ENCODE measurements around the gene KRT8.

Gene KRT8

GRCh38 chr12:52924764-52925716 is 20.2 kb upstream of the KRT8 start (continued):
- TF ChIP-seq ARNTL (CRISPR knock-in tag; IDR thresholded peaks at IDR 0.05; ENCODE audit: borderline replicate concordance, low read depth) (no peak), ZFP3 (CRISPR knock-in tag; IDR thresholded peaks at IDR 0.05) (peak; percentile 20; the same call in 1 of the 2 replicates), ZNF8 (CRISPR knock-in tag; IDR thresholded peaks at IDR 0.05) (no peak), ZNF565 (CRISPR knock-in tag; conservative IDR thresholded peaks at IDR 0.05; ENCODE audit: low read depth) (no peak), TCF4 (CRISPR knock-in tag; IDR thresholded peaks at IDR 0.05; ENCODE audit: borderline replicate concordance) (no peak), ZC3H10 (CRISPR knock-in tag; IDR thresholded peaks at IDR 0.05) (no peak), ZNF70 (CRISPR knock-in tag; IDR thresholded peaks at IDR 0.05) (no peak), PATZ1 (CRISPR knock-in tag; IDR thresholded peaks at IDR 0.05; ENCODE audit: borderline replicate concordance) (no peak)
- TF ChIP-seq, protein P1, sequence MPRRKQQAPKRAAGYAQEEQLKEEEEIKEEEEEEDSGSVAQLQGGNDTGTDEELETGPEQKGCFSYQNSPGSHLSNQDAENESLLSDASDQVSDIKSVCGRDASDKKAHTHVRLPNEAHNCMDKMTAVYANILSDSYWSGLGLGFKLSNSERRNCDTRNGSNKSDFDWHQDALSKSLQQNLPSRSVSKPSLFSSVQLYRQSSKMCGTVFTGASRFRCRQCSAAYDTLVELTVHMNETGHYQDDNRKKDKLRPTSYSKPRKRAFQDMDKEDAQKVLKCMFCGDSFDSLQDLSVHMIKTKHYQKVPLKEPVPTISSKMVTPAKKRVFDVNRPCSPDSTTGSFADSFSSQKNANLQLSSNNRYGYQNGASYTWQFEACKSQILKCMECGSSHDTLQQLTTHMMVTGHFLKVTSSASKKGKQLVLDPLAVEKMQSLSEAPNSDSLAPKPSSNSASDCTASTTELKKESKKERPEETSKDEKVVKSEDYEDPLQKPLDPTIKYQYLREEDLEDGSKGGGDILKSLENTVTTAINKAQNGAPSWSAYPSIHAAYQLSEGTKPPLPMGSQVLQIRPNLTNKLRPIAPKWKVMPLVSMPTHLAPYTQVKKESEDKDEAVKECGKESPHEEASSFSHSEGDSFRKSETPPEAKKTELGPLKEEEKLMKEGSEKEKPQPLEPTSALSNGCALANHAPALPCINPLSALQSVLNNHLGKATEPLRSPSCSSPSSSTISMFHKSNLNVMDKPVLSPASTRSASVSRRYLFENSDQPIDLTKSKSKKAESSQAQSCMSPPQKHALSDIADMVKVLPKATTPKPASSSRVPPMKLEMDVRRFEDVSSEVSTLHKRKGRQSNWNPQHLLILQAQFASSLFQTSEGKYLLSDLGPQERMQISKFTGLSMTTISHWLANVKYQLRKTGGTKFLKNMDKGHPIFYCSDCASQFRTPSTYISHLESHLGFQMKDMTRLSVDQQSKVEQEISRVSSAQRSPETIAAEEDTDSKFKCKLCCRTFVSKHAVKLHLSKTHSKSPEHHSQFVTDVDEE (CRISPR knock-in tag; IDR thresholded peaks at IDR 0.05) = no peak

- no peak for ATAC-seq
- no peak for TF ChIP-seq TOX (CRISPR knock-in tag; IDR thresholded peaks at IDR 0.05; ENCODE audit: borderline replicate concordance)
- TF ChIP-seq, protein P2, sequence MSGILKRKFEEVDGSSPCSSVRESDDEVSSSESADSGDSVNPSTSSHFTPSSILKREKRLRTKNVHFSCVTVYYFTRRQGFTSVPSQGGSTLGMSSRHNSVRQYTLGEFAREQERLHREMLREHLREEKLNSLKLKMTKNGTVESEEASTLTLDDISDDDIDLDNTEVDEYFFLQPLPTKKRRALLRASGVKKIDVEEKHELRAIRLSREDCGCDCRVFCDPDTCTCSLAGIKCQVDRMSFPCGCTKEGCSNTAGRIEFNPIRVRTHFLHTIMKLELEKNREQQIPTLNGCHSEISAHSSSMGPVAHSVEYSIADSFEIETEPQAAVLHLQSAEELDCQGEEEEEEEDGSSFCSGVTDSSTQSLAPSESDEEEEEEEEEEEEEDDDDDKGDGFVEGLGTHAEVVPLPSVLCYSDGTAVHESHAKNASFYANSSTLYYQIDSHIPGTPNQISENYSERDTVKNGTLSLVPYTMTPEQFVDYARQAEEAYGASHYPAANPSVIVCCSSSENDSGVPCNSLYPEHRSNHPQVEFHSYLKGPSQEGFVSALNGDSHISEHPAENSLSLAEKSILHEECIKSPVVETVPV (CRISPR knock-in tag; IDR thresholded peaks at IDR 0.05) = no peak
- TF ChIP-seq PPARA (CRISPR knock-in tag; IDR thresholded peaks at IDR 0.05; ENCODE audit: borderline replicate concordance) = no peak
- no peak for TF ChIP-seq ZFP30 (CRISPR knock-in tag; IDR thresholded peaks at IDR 0.05)
- no peak for TF ChIP-seq ZNF8 (CRISPR knock-in tag; IDR thresholded peaks at IDR 0.05)
- no peak for TF ChIP-seq RARB (CRISPR knock-in tag; IDR thresholded peaks at IDR 0.05)
Measured at GRCh38 chr12:52921488-52922165, 16.8 kb upstream of the KRT8 start.

DNA sequence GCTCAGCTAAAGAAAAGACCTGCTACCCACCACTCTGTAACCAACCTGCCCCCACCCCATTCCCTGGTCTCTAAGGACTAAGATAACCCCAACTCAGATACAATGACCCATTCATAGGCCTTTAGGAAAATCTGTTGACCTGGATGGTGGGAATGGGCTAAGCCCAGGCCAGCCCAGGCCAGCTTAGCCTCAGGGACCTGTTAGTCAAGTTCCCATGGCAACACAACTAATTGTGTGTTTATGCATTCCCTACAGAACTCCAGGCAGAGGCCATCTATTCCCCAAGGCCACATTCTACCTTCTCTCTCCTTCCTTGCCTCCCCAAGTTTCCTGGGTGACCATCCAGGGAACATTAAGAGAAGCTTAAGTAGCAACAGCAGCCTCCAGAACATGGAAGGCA is 16.1 kb upstream of the KRT8 start:
- no peak for ATAC-seq
- TF ChIP-seq TOX (CRISPR knock-in tag; IDR thresholded peaks at IDR 0.05; ENCODE audit: borderline replicate concordance) (no peak), RARB (CRISPR knock-in tag; IDR thresholded peaks at IDR 0.05) (no peak), PPARA (CRISPR knock-in tag; IDR thresholded peaks at IDR 0.05; ENCODE audit: borderline replicate concordance) (no peak), SNAI2 (CRISPR knock-in tag; IDR thresholded peaks at IDR 0.05) (no peak), ZFP30 (CRISPR knock-in tag; IDR thresholded peaks at IDR 0.05) (no peak), GLIS3 (CRISPR knock-in tag; IDR thresholded peaks at IDR 0.05) (no peak), TCF4 (CRISPR knock-in tag; IDR thresholded peaks at IDR 0.05; ENCODE audit: borderline replicate concordance) (no peak)
- TF ChIP-seq, protein P2 (CRISPR knock-in tag; IDR thresholded peaks at IDR 0.05) = no peak
- TF ChIP-seq, protein P1 (CRISPR knock-in tag; IDR thresholded peaks at IDR 0.05) = no peak
